Choroid plexus epithelial cell (primary cell): ENCODE measurements around the gene PLCL2.
"Not testable (repeated sequence)": the region's sequence is repeated elsewhere in the genome, so short reads cannot be mapped to it uniquely, and the experiment has no call there.

Source experiments
- DNase-seq: peaks from one replicate; pipeline ENCODE4 v3.0.0-alpha.2; 2010; ENCODE audit warnings: low read depth
- H3K4me3 ChIP-seq: 2 replicates; pipeline ENCODE4 v1.5.1; 2011; ENCODE audit warnings: low read depth, mild to moderate bottlenecking, control low read depth, low read length, moderate library complexity
- TF ChIP-seq, protein P1 (sequence below): conservative IDR thresholded peaks from 2 replicates; pipeline ENCODE4 v1.5.1; 2011; ENCODE audit warnings: low read depth, mild to moderate bottlenecking, control low read depth, inconsistent platforms, low read length, moderate library complexity

The PLCL2 gene

DNA sequence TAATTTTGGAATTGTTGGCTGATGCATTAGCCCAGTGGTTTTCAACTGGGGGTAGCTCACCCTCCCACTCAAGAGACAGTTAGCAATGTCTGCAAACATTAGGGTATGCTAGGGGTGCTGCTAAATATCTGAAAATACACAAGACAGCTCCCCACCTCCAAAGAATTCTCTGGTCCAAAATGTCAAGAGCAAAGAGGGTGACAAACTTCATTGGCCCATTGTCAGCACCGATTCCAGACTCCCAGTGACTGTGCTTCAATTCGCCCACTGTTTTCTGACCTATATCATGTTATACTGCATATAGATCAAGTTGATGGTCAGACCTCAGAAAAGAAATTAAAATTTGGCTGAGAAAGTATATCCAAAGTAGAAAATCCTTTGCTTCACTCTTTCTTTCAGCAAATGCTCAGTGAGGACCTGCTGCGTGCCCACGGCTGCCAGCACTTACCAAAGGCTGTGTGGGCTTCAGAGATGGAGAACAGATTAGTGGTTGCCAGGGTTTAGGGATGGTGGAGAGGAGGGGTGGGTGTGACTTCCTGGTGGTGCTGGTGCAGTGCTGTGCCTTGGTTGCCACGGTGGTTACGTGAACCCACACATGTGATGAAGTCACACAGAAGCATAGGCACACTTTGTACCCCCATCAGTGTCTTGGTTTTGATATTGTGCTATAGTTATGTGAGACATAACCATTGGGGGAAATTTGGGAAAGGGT is 204.0 kb downstream of the PLCL2 start:
- TF ChIP-seq, protein P1, sequence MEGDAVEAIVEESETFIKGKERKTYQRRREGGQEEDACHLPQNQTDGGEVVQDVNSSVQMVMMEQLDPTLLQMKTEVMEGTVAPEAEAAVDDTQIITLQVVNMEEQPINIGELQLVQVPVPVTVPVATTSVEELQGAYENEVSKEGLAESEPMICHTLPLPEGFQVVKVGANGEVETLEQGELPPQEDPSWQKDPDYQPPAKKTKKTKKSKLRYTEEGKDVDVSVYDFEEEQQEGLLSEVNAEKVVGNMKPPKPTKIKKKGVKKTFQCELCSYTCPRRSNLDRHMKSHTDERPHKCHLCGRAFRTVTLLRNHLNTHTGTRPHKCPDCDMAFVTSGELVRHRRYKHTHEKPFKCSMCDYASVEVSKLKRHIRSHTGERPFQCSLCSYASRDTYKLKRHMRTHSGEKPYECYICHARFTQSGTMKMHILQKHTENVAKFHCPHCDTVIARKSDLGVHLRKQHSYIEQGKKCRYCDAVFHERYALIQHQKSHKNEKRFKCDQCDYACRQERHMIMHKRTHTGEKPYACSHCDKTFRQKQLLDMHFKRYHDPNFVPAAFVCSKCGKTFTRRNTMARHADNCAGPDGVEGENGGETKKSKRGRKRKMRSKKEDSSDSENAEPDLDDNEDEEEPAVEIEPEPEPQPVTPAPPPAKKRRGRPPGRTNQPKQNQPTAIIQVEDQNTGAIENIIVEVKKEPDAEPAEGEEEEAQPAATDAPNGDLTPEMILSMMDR, result no peak
- DNase-seq, result no peak
- no peak overlapping the region for H3K4me3 ChIP-seq

DNA sequence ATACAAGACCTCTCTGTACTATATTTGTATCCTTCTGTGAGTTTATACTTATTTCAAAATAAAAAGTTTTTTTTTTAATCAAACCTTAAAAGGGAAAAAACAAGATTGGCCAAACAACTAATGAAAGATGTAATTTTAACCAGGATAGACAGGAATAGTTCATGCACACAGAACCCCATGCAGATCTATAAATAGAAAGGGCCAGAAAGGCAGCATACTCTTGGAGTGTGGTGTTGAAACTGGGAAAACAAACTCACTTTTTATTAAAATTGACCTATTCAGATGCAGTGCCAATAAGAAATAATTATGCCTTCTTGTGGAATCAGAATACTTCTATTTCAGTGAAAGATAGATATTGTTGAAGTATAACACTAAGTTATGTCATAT is 204.6 kb downstream of the PLCL2 start:
- peak; percentile 23 for DNase-seq
- no peak overlapping the region for H3K4me3 ChIP-seq
- TF ChIP-seq, protein P1, result no peak

DNA sequence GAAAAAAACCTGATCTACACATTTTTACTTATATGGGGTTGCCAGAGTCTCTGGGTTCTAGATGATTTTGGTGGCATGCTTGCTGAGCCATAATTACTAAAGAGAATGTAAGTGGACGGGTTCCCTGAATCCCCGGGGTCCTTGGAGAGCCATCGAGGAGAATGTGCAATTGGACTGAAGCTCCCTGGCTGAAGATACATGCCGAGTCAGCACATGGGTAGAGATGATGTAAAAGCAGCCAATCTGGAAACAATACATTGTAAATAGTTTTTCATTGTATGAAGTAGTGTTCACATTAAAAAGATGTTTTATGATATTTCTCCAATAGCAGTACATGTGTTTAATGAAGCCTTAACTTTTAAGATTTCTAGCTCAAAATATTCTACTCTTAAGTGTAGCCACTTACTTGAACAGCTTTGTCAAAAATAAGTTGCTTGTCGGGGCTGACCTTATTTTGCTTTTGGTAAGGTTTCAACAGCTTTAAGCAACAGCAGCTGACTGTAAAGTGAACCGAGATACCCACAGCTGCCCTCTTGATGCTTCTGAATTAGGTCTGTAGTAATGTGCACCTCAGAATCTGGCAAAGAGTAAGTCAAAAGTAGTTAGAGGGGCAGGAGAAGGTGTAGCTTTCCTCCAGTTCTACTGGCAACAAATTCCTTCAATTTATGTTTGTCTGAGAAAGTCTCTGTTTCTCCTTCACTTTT is 205.7 kb downstream of the PLCL2 start:
- TF ChIP-seq, protein P1, result no peak
- H3K4me3 ChIP-seq, result no peak overlapping the region
- DNase-seq, result no peak

DNA sequence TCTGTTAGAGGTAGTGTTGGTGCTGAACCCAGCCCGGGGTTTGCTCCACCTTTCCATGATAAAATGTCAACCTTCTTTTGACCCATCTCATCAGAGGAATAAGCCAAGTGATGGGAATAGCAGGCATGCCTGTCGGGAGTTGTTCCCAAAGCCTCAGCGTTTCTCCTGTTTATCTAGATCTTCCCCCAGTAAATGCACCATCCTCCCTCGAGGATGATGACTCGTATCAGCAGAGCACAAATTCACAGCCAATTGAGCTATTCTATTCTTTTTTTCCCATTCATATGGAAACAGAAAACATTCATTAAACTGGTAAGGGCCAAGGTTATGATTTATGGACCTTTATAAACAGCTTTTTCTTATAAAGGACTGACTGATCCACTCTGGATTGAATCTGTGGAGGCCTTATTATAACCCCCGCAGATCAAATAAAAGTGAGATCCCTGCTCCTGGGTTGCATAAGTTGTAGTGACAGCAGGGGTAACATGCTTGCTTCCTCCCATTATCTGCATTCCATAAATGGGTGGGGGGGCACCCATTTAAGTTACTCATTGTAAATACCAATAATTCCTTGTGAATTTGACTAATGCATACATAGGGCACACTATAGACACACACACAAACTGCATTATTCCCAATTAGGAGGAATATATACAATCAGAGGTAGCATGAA is 207.3 kb downstream of the PLCL2 start:
- no peak overlapping the region for H3K4me3 ChIP-seq
- TF ChIP-seq, protein P1, result no peak
- peak; percentile 13 for DNase-seq

DNA sequence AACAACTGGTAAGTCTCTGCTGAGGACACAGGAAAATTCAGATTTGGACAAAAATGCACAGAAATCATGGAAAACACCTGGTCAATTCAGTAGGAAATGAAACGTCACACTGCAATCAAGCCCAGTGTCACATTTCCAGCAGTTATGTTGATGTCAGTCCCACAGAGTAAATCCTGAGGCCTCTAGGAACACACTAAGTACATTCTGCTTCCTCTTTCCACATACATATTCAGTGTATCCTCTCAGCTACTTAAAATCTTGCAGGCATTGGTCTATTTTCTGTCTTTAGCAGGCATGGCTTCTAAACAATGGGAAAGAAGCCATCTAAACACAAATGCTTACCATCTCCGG is 207.8 kb downstream of the PLCL2 start:
- no peak for DNase-seq
- TF ChIP-seq, protein P1, result no peak
- no peak overlapping the region for H3K4me3 ChIP-seq

DNA sequence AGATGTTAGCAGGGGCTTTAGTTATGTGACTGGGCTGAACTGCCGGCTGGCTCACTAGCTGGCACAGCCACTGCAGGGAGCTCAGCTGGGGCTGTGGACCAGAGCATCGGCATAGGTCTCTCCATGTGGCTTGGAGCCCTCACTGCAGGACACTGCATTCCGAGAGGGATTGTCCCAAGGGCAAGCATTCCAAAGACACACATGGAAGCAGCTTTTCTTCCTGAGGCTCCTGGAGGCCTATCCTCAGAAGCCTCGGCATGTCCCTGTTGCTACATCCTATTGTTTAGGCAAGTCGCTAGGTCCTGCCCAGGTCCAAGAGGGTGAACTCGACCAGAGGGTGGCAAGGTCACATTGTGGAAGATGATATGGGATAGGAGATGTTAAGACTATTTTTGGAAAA is 209.8 kb downstream of the PLCL2 start:
- H3K4me3 ChIP-seq, result no peak overlapping the region
- TF ChIP-seq, protein P1, result no peak
- no peak for DNase-seq

DNA sequence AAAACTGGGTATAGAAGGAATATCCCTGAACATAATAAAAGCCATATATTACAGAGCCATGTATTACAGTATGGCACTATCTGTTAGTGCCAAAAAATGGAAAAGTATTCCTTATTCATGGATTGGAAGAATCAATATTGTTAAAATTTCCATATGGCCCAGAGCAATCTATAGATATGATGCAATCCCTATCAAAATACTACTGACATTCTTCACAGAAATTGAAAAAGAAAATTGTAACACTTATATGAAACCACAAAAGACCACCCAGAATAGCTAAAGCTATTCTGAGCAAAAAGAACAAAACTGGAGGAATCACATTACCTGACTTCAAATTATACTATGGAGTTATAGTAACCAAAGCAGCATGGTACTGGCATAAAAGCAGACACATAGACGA is 218.8 kb downstream of the PLCL2 start:
- no peak overlapping the region for H3K4me3 ChIP-seq
- no peak for DNase-seq
- TF ChIP-seq, protein P1, result no peak

DNA sequence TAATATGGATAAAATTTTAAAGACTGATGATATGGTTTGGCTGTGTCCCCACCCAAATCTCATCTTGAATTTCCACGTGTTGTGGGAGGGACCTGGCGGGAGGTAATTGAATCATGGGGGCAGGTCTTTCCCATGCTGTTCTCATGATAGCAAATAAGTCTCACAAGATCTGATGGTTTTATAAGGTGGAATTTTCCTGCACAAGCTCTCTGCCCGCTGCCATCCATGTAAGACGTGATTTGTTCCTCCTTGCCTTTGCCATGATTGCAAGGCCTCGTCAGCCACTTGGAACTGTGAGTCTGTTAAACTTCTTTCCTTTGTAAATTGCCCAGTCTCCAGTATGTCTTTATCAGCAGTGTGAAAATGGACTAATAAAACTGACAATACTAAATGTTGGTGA is 222.0 kb downstream of the PLCL2 start:
- not testable (repeated sequence) for DNase-seq, H3K4me3 ChIP-seq
